NCI-H748 (cell line): ENCODE data around the gene PPARG.

Source experiments
- DNase-seq: peaks from one replicate; lab custom pipeline; 2025; ENCODE audit not compliant: unreplicated experiment; lab: John Stamatoyannopoulos, UW

PPARG gene

GRCh38 chr3:12309716-12310115, 20.8 kb downstream of the PPARG start:
- DNase-seq, result no peak

- no peak for DNase-seq
These were observed 23.1 kb downstream of the PPARG start for GRCh38 chr3:12312010-12312409.

- no peak for DNase-seq
These were observed 24.6 kb downstream of the PPARG start for GRCh38 chr3:12313519-12313918.

- no peak for DNase-seq
These were observed 27.4 kb downstream of the PPARG start for GRCh38 chr3:12316253-12316652.

- no peak for DNase-seq
These were observed 28.0 kb downstream of the PPARG start for GRCh38 chr3:12316729-12317351.

- no peak for DNase-seq
These were observed 29.0 kb downstream of the PPARG start for GRCh38 chr3:12317914-12318313.

GRCh38 chr3:12318758-12319621, 30.1 kb downstream of the PPARG start:
- no peak for DNase-seq

GRCh38 chr3:12321015-12321414, 32.1 kb downstream of the PPARG start:
- DNase-seq, result no peak

GRCh38 chr3:12323237-12323636, 34.4 kb downstream of the PPARG start:
- no peak for DNase-seq

- no peak for DNase-seq
These were observed 37.0 kb downstream of the PPARG start for GRCh38 chr3:12325586-12326515.

- no peak for DNase-seq
These were observed 38.2 kb downstream of the PPARG start for GRCh38 chr3:12327021-12327420.

GRCh38 chr3:12328132-12328836, 39.4 kb downstream of the PPARG start:
- DNase-seq, result no peak

GRCh38 chr3:12328837-12329462, 40.1 kb downstream of the PPARG start:
- no peak for DNase-seq

- DNase-seq, result no peak
These were observed 45.9 kb downstream of the PPARG start for GRCh38 chr3:12334786-12335185.

- no peak for DNase-seq
These were observed 46.6 kb downstream of the PPARG start for GRCh38 chr3:12335421-12335820.

GRCh38 chr3:12336099-12336498, 47.2 kb downstream of the PPARG start:
- DNase-seq, result no peak

- no peak for DNase-seq
These were observed 50.0 kb downstream of the PPARG start for GRCh38 chr3:12338595-12339546.

- no peak for DNase-seq
These were observed 51.0 kb downstream of the PPARG start for GRCh38 chr3:12339701-12340480.
